Glutamatergic neuron (in vitro differentiated cells): Measurements from ENCODE around the gene SLC30A7. TPM values are rescaled to one million over a fixed set of nuclear protein-coding genes. Genes with fewer than 3 reads are reported as not detected.
A peak's percentile ranks its signal among the peaks of the same experiment; 100 is the strongest.

Experiments
- DNase-seq: peaks from one replicate; pipeline ENCODE4 v3.0.0; 2022
- H3K27ac Mint-ChIP-seq: one replicate; pipeline ENCODE4 v1.8.0; 2020; ENCODE audit warnings: mild to moderate bottlenecking, mixed read lengths, inconsistent platforms; ENCODE audit not compliant: unreplicated experiment
- H3K27me3 Mint-ChIP-seq: one replicate; pipeline ENCODE4 v1.8.0; 2020; ENCODE audit warnings: mild to moderate bottlenecking, moderate library complexity, mixed read lengths, inconsistent platforms; ENCODE audit not compliant: unreplicated experiment
- H3K36me3 Mint-ChIP-seq: one replicate; pipeline ENCODE4 v1.8.0; 2020; ENCODE audit warnings: mild to moderate bottlenecking, mixed read lengths, inconsistent platforms; ENCODE audit not compliant: unreplicated experiment
- H3K4me1 Mint-ChIP-seq: one replicate; pipeline ENCODE4 v1.8.0; 2020; ENCODE audit warnings: mild to moderate bottlenecking, low read depth, mixed read lengths, inconsistent platforms; ENCODE audit not compliant: unreplicated experiment
- H3K4me3 Mint-ChIP-seq: one replicate; pipeline ENCODE4 v1.8.0; 2020; ENCODE audit warnings: mild to moderate bottlenecking, mixed read lengths, inconsistent platforms; ENCODE audit not compliant: unreplicated experiment
- H3K9me3 Mint-ChIP-seq: one replicate; pipeline ENCODE4 v1.8.0; 2020; ENCODE audit warnings: mild to moderate bottlenecking, moderate library complexity, mixed read lengths, inconsistent platforms; ENCODE audit not compliant: unreplicated experiment
- total RNA-seq: library from RNA; stranded (reverse); fragmentation: NEBNext Ultra II Directional; extraction: Animal tissue kit (Norgen Biotek cat#: 25700); gene quantifications from one replicate; pipeline ENCODE4 v1.2.1, GENCODE V29; 2021; ENCODE audit not compliant: unreplicated experiment
- TF ChIP-seq, protein P1 (sequence below): fragments of 200-600 bp; sonication (generic); IDR thresholded peaks from one replicate; pipeline ENCODE4 v1.5.0; 2021; ENCODE audit not compliant: partially characterized antibody, unreplicated experiment

SLC30A7 gene
- total RNA-seq, 1 donor from 2014 or later = 21.5 TPM

- TF ChIP-seq, protein P1, sequence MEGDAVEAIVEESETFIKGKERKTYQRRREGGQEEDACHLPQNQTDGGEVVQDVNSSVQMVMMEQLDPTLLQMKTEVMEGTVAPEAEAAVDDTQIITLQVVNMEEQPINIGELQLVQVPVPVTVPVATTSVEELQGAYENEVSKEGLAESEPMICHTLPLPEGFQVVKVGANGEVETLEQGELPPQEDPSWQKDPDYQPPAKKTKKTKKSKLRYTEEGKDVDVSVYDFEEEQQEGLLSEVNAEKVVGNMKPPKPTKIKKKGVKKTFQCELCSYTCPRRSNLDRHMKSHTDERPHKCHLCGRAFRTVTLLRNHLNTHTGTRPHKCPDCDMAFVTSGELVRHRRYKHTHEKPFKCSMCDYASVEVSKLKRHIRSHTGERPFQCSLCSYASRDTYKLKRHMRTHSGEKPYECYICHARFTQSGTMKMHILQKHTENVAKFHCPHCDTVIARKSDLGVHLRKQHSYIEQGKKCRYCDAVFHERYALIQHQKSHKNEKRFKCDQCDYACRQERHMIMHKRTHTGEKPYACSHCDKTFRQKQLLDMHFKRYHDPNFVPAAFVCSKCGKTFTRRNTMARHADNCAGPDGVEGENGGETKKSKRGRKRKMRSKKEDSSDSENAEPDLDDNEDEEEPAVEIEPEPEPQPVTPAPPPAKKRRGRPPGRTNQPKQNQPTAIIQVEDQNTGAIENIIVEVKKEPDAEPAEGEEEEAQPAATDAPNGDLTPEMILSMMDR = no peak
- H3K4me3 Mint-ChIP-seq = no peak overlapping the region
Measured at GRCh38 chr1:100936194-100936967, 40.5 kb downstream of the SLC30A7 start.

GRCh38 chr1:100941098-100941527 lies 45.2 kb downstream of the SLC30A7 start:
- TF ChIP-seq, protein P1 = no peak
- Mint-ChIP-seq H3K27me3 (peaks cover 2% of the 10 kb centered on the region), H3K4me1 (no peaks in the 10 kb centered on the region), H3K9me3 (no peaks in the 10 kb centered on the region), H3K36me3 (peaks cover 16% of the 10 kb centered on the region), H3K27ac (no peak overlapping the region), H3K4me3 (no peak overlapping the region)
- no peak for DNase-seq

More at GRCh38 chr1:100936194-100936967, 40.5 kb downstream of the SLC30A7 start:
- Mint-ChIP-seq H3K4me1 (no peaks in the 10 kb centered on the region), H3K27ac (no peak overlapping the region), H3K9me3 (no peaks in the 10 kb centered on the region), H3K36me3 (peaks cover 10% of the 10 kb centered on the region), H3K27me3 (peaks cover 2% of the 10 kb centered on the region)
- DNase-seq = no peak

DNA sequence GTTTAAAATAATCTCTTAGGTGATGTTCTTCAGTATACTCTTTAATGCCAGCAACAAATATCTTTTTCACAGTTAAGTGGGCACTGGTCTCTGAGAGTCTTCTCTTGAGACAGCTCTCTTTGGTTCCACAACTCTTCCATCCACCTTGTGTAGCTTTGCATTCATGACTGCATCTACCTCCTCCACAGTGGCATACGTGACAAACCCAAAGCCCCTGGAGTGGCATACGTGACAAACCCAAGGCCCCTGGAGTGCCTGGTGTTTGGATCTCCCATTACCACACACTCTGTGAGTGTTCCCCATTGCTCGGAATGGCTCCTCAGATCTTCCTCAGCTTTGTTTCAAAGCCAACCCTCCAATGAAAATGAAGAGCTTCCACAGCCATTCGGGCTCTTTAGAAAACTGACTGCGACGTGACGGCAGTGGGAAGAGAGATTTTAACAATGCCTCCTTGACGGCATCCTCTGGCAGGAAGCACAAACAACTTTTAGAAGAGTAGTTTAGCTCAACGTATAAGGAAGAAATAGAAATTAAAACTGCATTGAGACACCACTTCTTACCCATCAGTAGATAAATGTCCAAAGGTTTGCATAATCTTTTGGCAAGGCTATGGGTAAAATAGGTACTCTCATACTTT lies 45.8 kb downstream of the SLC30A7 start:
- peak overlapping the region; percentile 15 for H3K27ac Mint-ChIP-seq
- no peak for DNase-seq
- H3K27me3 Mint-ChIP-seq = peaks cover 2% of the 10 kb centered on the region
- TF ChIP-seq, protein P1 = no peak
- no peaks in the 10 kb centered on the region for H3K9me3 Mint-ChIP-seq
- H3K4me3 Mint-ChIP-seq = no peak overlapping the region
- peaks cover 20% of the 10 kb centered on the region for H3K36me3 Mint-ChIP-seq
- H3K4me1 Mint-ChIP-seq = no peaks in the 10 kb centered on the region

- H3K27me3 Mint-ChIP-seq = peaks cover 2% of the 10 kb centered on the region
- H3K4me1 Mint-ChIP-seq = no peaks in the 10 kb centered on the region
- TF ChIP-seq, protein P1 = no peak
- H3K4me3 Mint-ChIP-seq = no peak overlapping the region
- no peak for DNase-seq
- peaks cover 4% of the 10 kb centered on the region for H3K9me3 Mint-ChIP-seq
- H3K36me3 Mint-ChIP-seq = peaks cover 25% of the 10 kb centered on the region
- no peak overlapping the region for H3K27ac Mint-ChIP-seq
Measured at GRCh38 chr1:100942304-100943046, 46.6 kb downstream of the SLC30A7 start.
